Activated CD8-positive, alpha-beta memory T cell treated with anti-CD3 and anti-CD28 coated beads, Interleukin-2, amount 50 U/mL, for 24 hours (primary cell): Measurements from ENCODE around the gene SMIM17.

Source experiments
- DNase-seq: peaks from one replicate; pipeline ENCODE4 v3.0.0-alpha.2; 2020; ENCODE audit errors: extremely low read depth

Gene SMIM17

GRCh38 chr19:56642711-56643459 is at the start of gene SMIM17:
SMIM17 (plus strand) TSS chr19:56643159; CDS start chr19:56645668, 2,509 bp downstream.
- no peak for DNase-seq

GRCh38 chr19:56594446-56594782 is 48.5 kb upstream of the SMIM17 start:
- DNase-seq = no peak

GRCh38 chr19:56594783-56595547 is 48.0 kb upstream of the SMIM17 start, which contains the start of gene ZNF71:
ZNF71 (plus strand) TSS chr19:56595302; CDS start chr19:56601559, 6,257 bp downstream.
- peak; percentile 62 for DNase-seq

- no peak for DNase-seq
Measured at GRCh38 chr19:56595548-56595899, 47.4 kb upstream of the SMIM17 start.

- DNase-seq = no peak
Measured at GRCh38 chr19:56596676-56597075, 46.3 kb upstream of the SMIM17 start.

- DNase-seq = no peak
Measured at GRCh38 chr19:56597696-56598095, 45.3 kb upstream of the SMIM17 start.

GRCh38 chr19:56601375-56601774 is 41.6 kb upstream of the SMIM17 start:
- DNase-seq = no peak

- no peak for DNase-seq
Measured at GRCh38 chr19:56603829-56604228, 39.1 kb upstream of the SMIM17 start.

- no peak for DNase-seq
Measured at GRCh38 chr19:56608274-56608964, 34.5 kb upstream of the SMIM17 start.

- DNase-seq = no peak
Measured at GRCh38 chr19:56611288-56611687, 31.7 kb upstream of the SMIM17 start.

GRCh38 chr19:56612737-56613136 is 30.2 kb upstream of the SMIM17 start:
- DNase-seq = no peak

- no peak for DNase-seq
Measured at GRCh38 chr19:56613639-56614038, 29.3 kb upstream of the SMIM17 start.

GRCh38 chr19:56617531-56617930 is 25.4 kb upstream of the SMIM17 start:
- DNase-seq = no peak

- DNase-seq = no peak
Measured at GRCh38 chr19:56619121-56619520, 23.8 kb upstream of the SMIM17 start.

- no peak for DNase-seq
Measured at GRCh38 chr19:56622374-56622773, 20.6 kb upstream of the SMIM17 start.

GRCh38 chr19:56623006-56623405 is 20.0 kb upstream of the SMIM17 start:
- DNase-seq = no peak

- no peak for DNase-seq
Measured at GRCh38 chr19:56625708-56626107, 17.3 kb upstream of the SMIM17 start.

GRCh38 chr19:56633021-56633420 is 9.9 kb upstream of the SMIM17 start:
- no peak for DNase-seq

- no peak for DNase-seq
Measured at GRCh38 chr19:56637976-56638555, 4.9 kb upstream of the SMIM17 start.

- DNase-seq = no peak
Measured at GRCh38 chr19:56639217-56639616, 3.7 kb upstream of the SMIM17 start.

GRCh38 chr19:56643460-56643955 is 549 bp downstream of the SMIM17 start:
- DNase-seq = no peak

- no peak for DNase-seq
Measured at GRCh38 chr19:56654151-56654550, 11.2 kb downstream of the SMIM17 start.
